Natural killer cell treated with Interleukin-12 subunit alpha and Interleukin-12 subunit beta and Interleukin-15 and Interleukin-18, amount 100 ng/mL, for 72 hours (primary cell): ENCODE measurements around the gene SGMS1. TPM values are rescaled to one million over a fixed set of nuclear protein-coding genes. Genes with fewer than 3 reads are reported as not detected.

Source experiments
- ATAC-seq, 2 donors: fragments of 150-1000 bp; cut with Tn5 transposase in 1 of 2; sonication (Bioruptor Pico), chemical (Tn5 transposase) in 1 of 2; 2 replicates each; pipeline ENCODE4 v1.10.0; 2021
- DNase-seq: peaks from one replicate; pipeline ENCODE4 v3.0.0; 2022; ENCODE audit warnings: low spot score
- H3K27ac Mint-ChIP-seq, 2 donors: 1 replicate in 1 of 2; 2 replicates in 1 of 2; pipeline ENCODE4 v1.8.0; 2022; ENCODE audit warnings: mixed read lengths in 2 of 2, mild to moderate bottlenecking in 1 of 2, moderate library complexity in 1 of 2
- H3K27me3 Mint-ChIP-seq, 2 donors: 1 replicate in 1 of 2; 2 replicates in 1 of 2; pipeline ENCODE4 v1.8.0; 2022; ENCODE audit warnings: mixed read lengths in 2 of 2
- H3K36me3 Mint-ChIP-seq: one replicate; pipeline ENCODE4 v1.8.0; 2022; ENCODE audit warnings: mixed read lengths
- H3K4me1 Mint-ChIP-seq, 2 donors: 1 replicate in 1 of 2; 2 replicates in 1 of 2; pipeline ENCODE4 v1.8.0; 2022; ENCODE audit warnings: low read depth in 2 of 2, mixed read lengths in 2 of 2, mild to moderate bottlenecking in 1 of 2
- H3K4me3 Mint-ChIP-seq: one replicate; pipeline ENCODE4 v1.8.0; 2022; ENCODE audit warnings: mixed read lengths
- H3K9me3 Mint-ChIP-seq: 2 replicates; pipeline ENCODE4 v1.8.0; 2022; ENCODE audit warnings: mixed read lengths
- total RNA-seq, 2 donors: library from RNA; stranded (reverse); gene quantifications; one replicate each; pipeline ENCODE4 v1.2.3, GENCODE V29; 2022

Gene SGMS1
- total RNA-seq, 2 donors from 2014 or later: 31.6 to 49.0 TPM

DNA sequence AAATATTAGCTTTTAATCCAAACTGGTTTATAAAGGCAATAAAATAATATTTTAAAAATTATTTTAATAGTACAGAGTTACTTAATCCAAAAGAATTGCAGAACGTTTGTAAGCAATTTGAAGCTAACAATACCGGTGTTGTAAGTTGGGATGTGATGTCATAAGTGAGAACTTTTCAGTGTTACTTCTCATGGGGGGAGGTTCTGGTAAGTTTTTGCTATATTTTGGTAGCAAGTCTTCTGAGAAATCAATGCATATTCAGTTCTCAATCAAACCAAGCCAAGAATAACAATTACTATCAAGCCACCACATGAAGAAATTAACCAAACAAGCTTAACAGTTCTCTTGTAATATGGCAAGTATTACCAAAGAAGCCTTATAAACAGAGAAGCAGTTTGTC is 225.4 kb downstream of the SGMS1 start:
- H3K4me1 Mint-ChIP-seq: peaks cover 37 to 73% of the 10 kb centered on the region in 2 donors
- H3K4me3 Mint-ChIP-seq: peak overlapping the region; percentile 86

DNA sequence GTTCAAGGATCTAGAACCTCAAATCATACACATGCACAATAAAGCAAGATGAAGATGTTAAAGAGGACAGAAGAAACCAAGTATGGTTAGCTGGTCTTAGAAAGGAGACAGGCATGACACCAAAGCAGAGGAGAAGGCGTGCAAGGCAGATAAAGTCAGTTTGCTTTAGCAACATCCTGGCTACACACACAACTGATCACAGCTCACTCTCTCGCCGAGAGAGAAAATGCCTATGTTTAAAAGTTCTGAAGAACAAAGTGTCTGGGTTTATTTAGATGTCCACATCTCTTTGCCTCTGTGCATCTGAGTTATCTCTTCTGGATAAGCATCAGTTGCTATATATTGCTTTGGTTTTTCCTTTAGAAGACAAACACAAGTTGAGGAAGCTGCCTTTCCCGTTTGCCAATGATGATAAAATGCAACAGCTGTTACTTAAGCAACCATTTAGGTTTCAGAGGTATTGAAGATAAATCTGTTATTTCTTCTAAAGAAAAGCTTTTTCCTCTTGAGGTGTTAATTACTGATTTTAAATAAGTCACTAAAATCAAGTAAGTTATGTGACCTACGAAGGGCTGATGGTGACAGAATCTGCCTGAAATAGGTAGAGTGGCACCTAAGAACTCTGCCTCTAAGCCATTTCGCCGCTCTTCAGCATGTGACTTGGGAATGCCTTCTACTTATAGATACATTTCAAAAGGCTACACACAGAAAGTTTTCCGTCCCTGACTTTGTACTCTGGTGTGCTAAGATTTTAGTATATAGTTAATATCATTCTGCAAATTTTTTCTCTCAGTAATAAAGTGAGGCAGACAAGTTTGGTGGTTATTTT is 226.2 kb downstream of the SGMS1 start:
- peaks cover 1% of the 10 kb centered on the region for H3K36me3 Mint-ChIP-seq
- no peaks in the 10 kb centered on the region for H3K9me3 Mint-ChIP-seq
- ATAC-seq (peak in 1 of 2 donors; percentile 62), DNase-seq (no peak)
- H3K27me3 Mint-ChIP-seq: no peaks in the 10 kb centered on the region
- H3K4me1 Mint-ChIP-seq: peaks cover 42 to 77% of the 10 kb centered on the region in 2 donors
- peak overlapping the region; percentile 91 to 98 for H3K27ac Mint-ChIP-seq
- peak overlapping the region; percentile 86 for H3K4me3 Mint-ChIP-seq

More for the DNA sequence above, 225.4 kb downstream of the SGMS1 start:
- ATAC-seq (no peak), DNase-seq (no peak)
- H3K27ac Mint-ChIP-seq: peak overlapping the region; percentile 43 to 98
- H3K36me3 Mint-ChIP-seq: no peaks in the 10 kb centered on the region
- no peaks in the 10 kb centered on the region for H3K27me3 Mint-ChIP-seq
- no peaks in the 10 kb centered on the region for H3K9me3 Mint-ChIP-seq

DNA sequence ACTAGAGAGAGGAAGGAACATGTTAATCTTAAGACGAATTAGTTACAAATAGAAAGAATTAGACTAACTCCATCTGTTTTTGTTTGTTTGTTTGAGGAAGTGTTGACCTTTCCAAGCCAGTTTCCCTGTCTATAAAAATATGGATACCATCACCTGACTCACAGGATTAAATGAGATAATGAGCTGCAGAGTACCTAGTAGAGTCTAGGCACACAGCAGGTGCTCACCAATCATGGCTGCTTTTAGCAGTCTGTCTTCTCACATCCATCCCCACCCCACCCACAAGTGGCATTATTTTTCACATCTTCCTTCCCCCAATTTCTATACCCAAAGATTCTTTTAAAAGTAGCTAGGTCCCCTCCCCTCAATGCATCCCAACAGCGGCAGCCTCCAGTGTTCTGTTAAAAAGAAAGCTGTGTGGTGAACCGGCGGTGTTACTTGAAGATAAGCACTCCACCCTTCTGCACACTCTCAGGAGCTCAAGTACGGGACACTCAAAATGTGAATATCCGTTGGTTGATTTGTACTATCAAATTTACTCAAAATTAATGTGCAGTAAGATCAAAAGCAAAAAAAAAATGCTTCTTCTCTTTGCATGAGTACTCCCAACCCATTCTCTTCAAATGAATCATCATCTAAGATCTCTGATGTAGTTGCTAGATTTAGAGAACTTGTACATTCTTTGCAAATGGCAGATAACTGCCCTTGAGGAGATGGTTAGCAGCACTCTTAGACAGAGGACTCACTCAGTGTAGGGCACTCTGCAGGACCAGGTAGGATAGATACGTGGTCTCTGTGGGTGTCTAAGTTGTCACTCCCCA is 227.1 kb downstream of the SGMS1 start:
- H3K27me3 Mint-ChIP-seq: no peaks in the 10 kb centered on the region
- ATAC-seq (peak; percentile 77 to 90), DNase-seq (no peak)
- peak overlapping the region; percentile 86 for H3K4me3 Mint-ChIP-seq
- peaks cover 5% of the 10 kb centered on the region for H3K36me3 Mint-ChIP-seq
- no peaks in the 10 kb centered on the region for H3K9me3 Mint-ChIP-seq
- H3K27ac Mint-ChIP-seq: peak overlapping the region; percentile 91 to 98
- H3K4me1 Mint-ChIP-seq: peaks cover 45 to 75% of the 10 kb centered on the region in 2 donors

DNA sequence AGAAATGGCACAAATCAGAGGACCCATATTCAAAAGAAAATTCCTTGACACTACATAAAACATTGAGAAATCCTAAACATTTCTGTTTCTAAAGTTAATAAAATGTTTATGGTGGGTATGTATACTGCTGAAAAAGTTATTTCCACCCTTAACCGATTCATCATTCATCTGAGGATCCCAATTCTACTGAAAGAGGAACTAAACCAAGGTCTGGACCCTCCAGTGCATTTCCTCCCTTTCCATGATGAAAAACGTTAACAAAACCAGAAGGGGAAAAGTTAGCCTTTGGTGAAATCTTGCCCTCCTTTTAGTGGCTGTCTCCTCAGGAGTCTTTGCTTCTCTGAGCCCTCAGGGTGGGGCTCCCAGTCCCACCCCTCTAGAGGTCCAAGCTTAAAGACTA is 227.9 kb downstream of the SGMS1 start:
- Mint-ChIP-seq H3K36me3 (peaks cover 5% of the 10 kb centered on the region), H3K27ac (peak overlapping the region; percentile 91 to 98), H3K27me3 (no peaks in the 10 kb centered on the region), H3K4me1 (peaks cover 44 to 68% of the 10 kb centered on the region in 2 donors), H3K4me3 (peak overlapping the region; percentile 86), H3K9me3 (no peaks in the 10 kb centered on the region)
- no peak for ATAC-seq
- DNase-seq: no peak

DNA sequence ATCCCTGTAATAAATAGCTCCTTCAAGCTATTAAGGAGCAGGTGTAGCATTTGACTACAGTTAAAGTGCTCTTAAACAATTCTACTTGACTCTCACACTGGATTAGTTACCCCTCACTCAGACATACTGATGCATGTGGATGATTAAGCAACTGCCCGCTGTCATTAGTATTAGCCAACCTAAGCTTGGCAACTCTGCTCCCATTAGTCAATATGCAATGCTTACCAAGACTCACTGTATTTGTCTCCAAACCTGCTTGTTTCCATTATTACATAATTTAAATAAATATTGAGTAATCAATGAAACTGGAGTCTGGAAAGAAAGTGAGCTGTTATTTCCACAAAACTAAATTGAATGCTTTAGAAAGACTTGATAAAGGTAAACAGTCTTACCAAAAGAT is 228.5 kb downstream of the SGMS1 start:
- Mint-ChIP-seq H3K27ac (peak overlapping the region; percentile 80 to 98), H3K4me1 (peaks cover 41 to 68% of the 10 kb centered on the region in 2 donors), H3K9me3 (no peaks in the 10 kb centered on the region), H3K27me3 (no peaks in the 10 kb centered on the region), H3K36me3 (peaks cover 5% of the 10 kb centered on the region), H3K4me3 (peak overlapping the region; percentile 86)
- no peak for DNase-seq
- ATAC-seq: peak in 1 of 2 donors; percentile 52

DNA sequence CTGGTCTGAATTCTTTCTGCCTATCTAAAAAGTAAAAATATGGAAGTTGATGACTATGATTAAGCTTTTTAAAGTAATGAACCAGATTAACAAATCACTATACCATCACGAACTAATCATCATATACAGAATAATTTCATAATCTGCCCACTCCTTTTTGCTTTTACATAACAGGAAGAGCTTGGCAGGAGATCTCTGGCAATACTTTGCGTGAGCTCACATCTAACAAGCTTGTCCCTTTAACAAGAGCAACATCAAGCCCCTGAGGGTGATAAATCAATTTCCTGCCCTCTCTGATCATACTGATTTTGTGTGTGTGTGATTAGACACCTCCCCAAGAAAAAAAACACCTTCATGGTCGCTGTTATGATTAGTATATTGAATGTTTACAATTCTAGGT is 228.9 kb downstream of the SGMS1 start:
- Mint-ChIP-seq H3K36me3 (peaks cover 5% of the 10 kb centered on the region), H3K9me3 (no peaks in the 10 kb centered on the region), H3K27ac (peak overlapping the region; percentile 80 to 98), H3K4me3 (peak overlapping the region; percentile 86), H3K27me3 (no peaks in the 10 kb centered on the region), H3K4me1 (peaks cover 41 to 68% of the 10 kb centered on the region in 2 donors)
- DNase-seq (no peak), ATAC-seq (peak in 1 of 2 donors; percentile 62)

DNA sequence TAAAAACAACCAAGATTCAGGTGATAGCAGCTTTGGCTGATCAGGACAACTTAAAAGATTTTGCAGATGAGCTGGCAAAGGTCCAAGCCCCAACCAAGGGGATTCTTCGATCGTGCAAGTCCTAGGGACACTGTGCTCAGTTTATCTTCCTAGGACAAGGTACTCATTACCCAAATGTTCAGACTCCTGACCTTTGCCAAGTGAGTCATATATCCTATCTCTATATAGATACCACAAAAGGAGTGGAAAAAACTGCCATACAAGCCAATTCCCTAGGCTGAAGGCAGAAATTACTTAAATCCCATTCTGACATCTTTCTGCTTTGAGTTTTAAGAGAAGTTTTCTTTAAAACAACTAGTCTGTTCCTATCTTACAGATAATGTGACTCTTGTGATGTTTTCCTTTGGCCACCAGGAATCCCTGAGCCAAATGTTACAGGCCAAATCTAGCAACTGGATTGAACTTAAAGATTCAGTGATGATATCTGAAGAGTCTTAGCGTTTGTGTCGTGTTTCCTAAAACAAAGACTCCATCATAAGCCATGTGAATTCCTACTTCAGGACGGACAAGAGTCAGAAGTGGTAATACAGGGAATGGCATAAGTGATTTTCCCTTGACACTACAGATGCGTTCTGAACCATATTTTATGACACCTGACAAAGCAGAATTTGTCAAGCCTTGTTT is 229.8 kb downstream of the SGMS1 start:
- peaks cover 37 to 60% of the 10 kb centered on the region in 2 donors for H3K4me1 Mint-ChIP-seq
- H3K27me3 Mint-ChIP-seq: no peaks in the 10 kb centered on the region
- H3K36me3 Mint-ChIP-seq: peaks cover 5% of the 10 kb centered on the region
- H3K9me3 Mint-ChIP-seq: no peaks in the 10 kb centered on the region
- H3K27ac Mint-ChIP-seq: no peak overlapping the region
- ATAC-seq: no peak
- DNase-seq: no peak
- H3K4me3 Mint-ChIP-seq: no peak overlapping the region

DNA sequence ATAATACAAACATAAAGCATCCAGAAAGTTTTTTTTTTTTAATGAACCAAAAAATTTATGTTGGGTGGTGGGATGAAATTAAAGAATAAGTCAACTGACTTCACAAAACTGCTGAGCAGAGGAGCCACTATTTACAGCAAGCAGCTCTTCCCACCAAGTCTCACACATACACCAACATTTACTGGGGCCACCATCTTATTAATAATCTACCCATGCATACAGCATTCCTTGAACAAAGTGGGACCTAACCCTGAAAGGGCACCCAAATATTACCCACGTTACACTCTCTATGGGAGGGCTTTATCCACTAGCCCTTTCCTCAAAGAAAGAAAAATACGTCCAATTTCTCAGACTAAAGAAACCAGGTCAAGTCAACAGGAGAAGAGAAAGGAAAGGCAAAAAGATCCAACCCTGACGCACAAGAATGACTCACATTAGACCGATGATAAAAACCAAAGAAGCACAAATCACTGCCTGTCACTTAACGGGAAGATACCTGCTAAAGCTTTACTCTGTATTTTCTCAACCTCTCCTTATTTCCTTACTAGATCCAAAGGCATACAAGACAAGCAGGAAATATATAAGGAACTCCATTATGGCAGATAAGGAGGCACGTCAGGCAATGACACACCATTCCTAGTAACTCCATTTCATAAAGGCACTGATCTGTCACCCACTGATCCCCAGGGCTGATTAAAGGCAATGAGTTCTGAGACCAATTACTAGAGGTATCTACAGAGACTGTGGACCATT is 230.6 kb downstream of the SGMS1 start:
- DNase-seq (no peak), ATAC-seq (no peak)
- Mint-ChIP-seq H3K27ac (no peak overlapping the region), H3K4me1 (peaks cover 30 to 52% of the 10 kb centered on the region in 2 donors), H3K36me3 (peaks cover 5% of the 10 kb centered on the region), H3K27me3 (no peaks in the 10 kb centered on the region), H3K4me3 (no peak overlapping the region), H3K9me3 (no peaks in the 10 kb centered on the region)

DNA sequence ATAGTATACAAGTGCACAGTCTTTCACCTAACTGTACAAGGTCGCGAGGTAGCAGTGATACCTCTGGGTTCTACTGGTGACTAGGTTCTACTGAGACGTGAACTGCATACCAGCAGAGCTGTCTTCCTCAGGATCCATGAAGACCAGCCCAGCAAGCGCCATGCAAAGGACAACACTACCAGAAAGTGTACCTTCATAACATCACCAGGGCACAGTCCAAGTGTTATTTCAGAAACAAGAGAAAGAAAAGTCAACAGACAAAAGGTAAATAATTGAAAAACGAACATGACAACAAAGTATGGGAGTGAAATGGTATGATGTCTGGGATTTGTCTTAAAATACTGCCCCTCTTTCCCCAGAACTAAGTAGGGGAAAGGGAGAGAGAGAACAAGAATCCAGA is 231.3 kb downstream of the SGMS1 start:
- H3K4me1 Mint-ChIP-seq: peaks cover 32 to 51% of the 10 kb centered on the region in 2 donors
- ATAC-seq (no peak), DNase-seq (no peak)
- H3K27ac Mint-ChIP-seq: no peak overlapping the region
- H3K36me3 Mint-ChIP-seq: peaks cover 5% of the 10 kb centered on the region
- no peaks in the 10 kb centered on the region for H3K9me3 Mint-ChIP-seq
- no peaks in the 10 kb centered on the region for H3K27me3 Mint-ChIP-seq
- no peak overlapping the region for H3K4me3 Mint-ChIP-seq

DNA sequence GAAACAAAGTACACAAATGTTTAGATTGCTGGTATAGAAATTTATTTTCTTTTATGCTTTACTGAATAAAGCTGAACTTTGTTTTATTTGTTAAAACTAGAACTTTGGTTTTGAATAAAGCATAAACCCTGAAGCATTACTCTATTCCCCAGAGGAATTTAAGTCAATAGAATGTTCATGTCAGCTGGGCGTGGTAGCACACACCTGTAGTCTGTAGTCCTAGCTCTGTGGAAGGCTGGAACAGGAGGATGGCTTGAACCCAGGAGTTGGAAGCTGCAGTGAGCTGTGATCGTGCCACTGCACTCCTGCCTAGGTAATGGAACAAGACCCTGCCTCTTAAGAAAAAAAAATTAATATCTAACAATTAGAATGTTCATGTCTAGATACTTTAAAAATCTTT is 233.5 kb downstream of the SGMS1 start:
- no peak overlapping the region for H3K27ac Mint-ChIP-seq
- H3K4me3 Mint-ChIP-seq: no peak overlapping the region
- H3K9me3 Mint-ChIP-seq: no peaks in the 10 kb centered on the region
- ATAC-seq (no peak), DNase-seq (no peak)
- H3K27me3 Mint-ChIP-seq: no peaks in the 10 kb centered on the region
- peaks cover 5% of the 10 kb centered on the region for H3K36me3 Mint-ChIP-seq
- H3K4me1 Mint-ChIP-seq: peaks cover 24 to 34% of the 10 kb centered on the region in 2 donors

DNA sequence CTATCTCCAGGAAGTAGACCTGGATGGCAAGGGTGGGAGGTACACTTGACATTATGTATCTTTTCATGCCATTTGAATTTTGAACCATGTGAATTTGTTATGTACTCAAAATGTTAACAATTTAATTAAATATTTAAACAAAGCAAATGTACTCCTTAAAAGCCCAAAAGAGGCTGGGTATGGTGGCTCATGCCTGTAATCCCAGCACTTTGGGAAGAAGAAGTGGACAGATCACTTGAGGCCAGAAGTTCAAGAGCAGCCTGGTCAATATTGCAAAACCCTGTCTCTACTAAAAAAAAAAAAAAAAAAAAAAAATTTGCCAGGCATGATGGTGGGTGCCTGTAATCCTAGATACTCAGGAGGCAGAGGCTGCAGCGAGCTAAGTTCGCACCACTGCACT is 235.6 kb downstream of the SGMS1 start:
- DNase-seq (no peak), ATAC-seq (no peak)
- no peaks in the 10 kb centered on the region for H3K9me3 Mint-ChIP-seq
- H3K4me3 Mint-ChIP-seq: no peak overlapping the region
- no peak overlapping the region for H3K27ac Mint-ChIP-seq
- peaks cover 24 to 26% of the 10 kb centered on the region in 2 donors for H3K4me1 Mint-ChIP-seq
- H3K27me3 Mint-ChIP-seq: no peaks in the 10 kb centered on the region
- H3K36me3 Mint-ChIP-seq: peaks cover 5% of the 10 kb centered on the region

DNA sequence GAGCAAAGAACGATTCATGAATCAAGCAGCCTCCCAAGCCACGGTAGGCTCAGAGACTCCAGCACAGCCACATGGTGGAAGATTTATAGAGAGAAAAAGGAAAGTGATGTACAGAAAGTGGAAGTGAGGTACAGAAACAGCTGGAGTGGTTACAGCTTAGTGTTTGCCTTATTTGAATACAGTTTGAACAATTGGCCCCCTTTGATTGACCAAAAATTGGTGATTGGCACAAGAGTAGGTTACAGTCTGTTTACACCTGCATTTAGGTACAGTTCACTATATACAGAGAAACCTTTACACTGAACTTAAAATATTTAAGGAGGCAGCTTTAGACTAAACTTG is 236.1 kb downstream of the SGMS1 start:
- peaks cover 21 to 24% of the 10 kb centered on the region in 2 donors for H3K4me1 Mint-ChIP-seq
- H3K9me3 Mint-ChIP-seq: no peaks in the 10 kb centered on the region
- ATAC-seq (peak in 1 of 2 donors; percentile 49), DNase-seq (no peak)
- H3K4me3 Mint-ChIP-seq: no peak overlapping the region
- peaks cover 5% of the 10 kb centered on the region for H3K36me3 Mint-ChIP-seq
- no peak overlapping the region for H3K27ac Mint-ChIP-seq
- H3K27me3 Mint-ChIP-seq: no peaks in the 10 kb centered on the region
